Nephron progenitor cell (in vitro differentiated cells): ENCODE measurements around the gene FFAR2.

Source experiments
- DNase-seq: peaks from one replicate; pipeline ENCODE4 v3.0.0; 2021
- H3K27ac Mint-ChIP-seq: 2 replicates; pipeline ENCODE4 v1.8.0; 2021; ENCODE audit warnings: mild to moderate bottlenecking, moderate library complexity, mixed read lengths
- H3K27me3 Mint-ChIP-seq: 2 replicates; pipeline ENCODE4 v1.8.0; 2021; ENCODE audit warnings: mild to moderate bottlenecking, low read depth, mixed read lengths; ENCODE audit not compliant: poor library complexity
- H3K36me3 Mint-ChIP-seq: 2 replicates; pipeline ENCODE4 v1.8.0; 2021; ENCODE audit warnings: low read depth, mixed read lengths
- H3K4me1 Mint-ChIP-seq: 2 replicates; pipeline ENCODE4 v1.8.0; 2021; ENCODE audit warnings: mixed read lengths
- H3K4me3 Mint-ChIP-seq: 2 replicates; pipeline ENCODE4 v1.8.0; 2021; ENCODE audit warnings: mild to moderate bottlenecking, moderate library complexity, mixed read lengths
- H3K9me3 Mint-ChIP-seq: 2 replicates; pipeline ENCODE4 v1.8.0; 2021; ENCODE audit warnings: mild to moderate bottlenecking, moderate library complexity, mixed read lengths
- CTCF ChIP-seq: fragments of 200-600 bp; sonication (generic); IDR thresholded peaks from 2 replicates; pipeline ENCODE4 v1.5.0; 2021; ENCODE audit warnings: antibody characterized with exemption

Gene FFAR2

GRCh38 chr19:35497406-35497805, 49.3 kb downstream of the FFAR2 start:
- Mint-ChIP-seq H3K4me3 (no peak overlapping the region), H3K4me1 (peaks cover 24% of the 10 kb centered on the region), H3K9me3 (no peaks in the 10 kb centered on the region), H3K27me3 (peaks cover 18% of the 10 kb centered on the region), H3K27ac (no peak overlapping the region), H3K36me3 (peaks cover 5% of the 10 kb centered on the region)
- TF ChIP-seq CTCF = no peak
- no peak for DNase-seq

GRCh38 chr19:35498220-35498619, 50.2 kb downstream of the FFAR2 start:
- Mint-ChIP-seq H3K27me3 (peaks cover 10% of the 10 kb centered on the region), H3K36me3 (peaks cover 5% of the 10 kb centered on the region), H3K9me3 (no peaks in the 10 kb centered on the region), H3K4me1 (peaks cover 31% of the 10 kb centered on the region), H3K4me3 (no peak overlapping the region), H3K27ac (peak overlapping the region; percentile 51)
- no peak for DNase-seq
- no peak for TF ChIP-seq CTCF

GRCh38 chr19:35498984-35499527, 51.0 kb downstream of the FFAR2 start:
- TF ChIP-seq CTCF = no peak

GRCh38 chr19:35500611-35501010, 52.6 kb downstream of the FFAR2 start:
- no peak for TF ChIP-seq CTCF
- no peak for DNase-seq
- H3K36me3 Mint-ChIP-seq = peaks cover 5% of the 10 kb centered on the region
- no peak overlapping the region for H3K4me3 Mint-ChIP-seq
- peaks cover 33% of the 10 kb centered on the region for H3K4me1 Mint-ChIP-seq
- H3K27me3 Mint-ChIP-seq = peaks cover 12% of the 10 kb centered on the region
- no peaks in the 10 kb centered on the region for H3K9me3 Mint-ChIP-seq
- H3K27ac Mint-ChIP-seq = peak overlapping the region; percentile 83

More at GRCh38 chr19:35498984-35499527, 51.0 kb downstream of the FFAR2 start:
- peaks cover 5% of the 10 kb centered on the region for H3K27me3 Mint-ChIP-seq
- peaks cover 5% of the 10 kb centered on the region for H3K36me3 Mint-ChIP-seq
- no peak for DNase-seq
- no peaks in the 10 kb centered on the region for H3K9me3 Mint-ChIP-seq
- peaks cover 31% of the 10 kb centered on the region for H3K4me1 Mint-ChIP-seq
- H3K4me3 Mint-ChIP-seq = no peak overlapping the region
- H3K27ac Mint-ChIP-seq = no peak overlapping the region
